Measurements from ENCODE around the gene CLSTN3.
"Not testable (repeated sequence)": the region's sequence is repeated elsewhere in the genome, so short reads cannot be mapped to it uniquely, and the experiment has no call there.

Gene CLSTN3

GRCh38 chr12:7154042-7154441, 23.9 kb downstream of the CLSTN3 start:
- DNase-seq, result no peak

DNA sequence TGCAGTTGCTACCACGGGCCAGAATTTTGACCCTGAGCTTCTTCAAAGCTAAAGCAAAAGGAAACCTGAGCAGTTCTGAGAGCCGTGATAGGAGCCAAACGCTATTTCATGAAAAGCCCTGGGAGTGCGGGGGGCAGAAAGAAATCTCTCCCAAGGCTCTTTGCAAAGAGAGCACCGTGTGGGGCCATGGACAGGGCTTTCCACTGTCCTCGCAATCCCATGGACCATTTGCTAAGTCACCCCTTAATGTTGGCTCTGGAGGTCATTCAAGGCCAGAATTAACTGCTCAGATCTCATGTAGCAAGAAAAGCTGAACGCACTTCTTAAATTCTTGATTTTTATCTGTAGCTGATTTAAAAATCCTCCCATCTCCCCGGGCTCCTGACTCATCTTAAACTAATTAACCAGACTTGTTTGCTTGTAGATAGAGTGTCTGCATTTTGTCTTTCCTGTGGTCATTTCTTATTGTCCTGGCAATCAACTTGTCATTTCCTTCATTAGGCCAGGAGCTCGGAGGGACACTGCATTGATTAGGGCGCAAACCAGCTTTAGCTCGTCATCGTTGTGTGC, 24.8 kb downstream of the CLSTN3 start:
- no peak for DNase-seq

DNA sequence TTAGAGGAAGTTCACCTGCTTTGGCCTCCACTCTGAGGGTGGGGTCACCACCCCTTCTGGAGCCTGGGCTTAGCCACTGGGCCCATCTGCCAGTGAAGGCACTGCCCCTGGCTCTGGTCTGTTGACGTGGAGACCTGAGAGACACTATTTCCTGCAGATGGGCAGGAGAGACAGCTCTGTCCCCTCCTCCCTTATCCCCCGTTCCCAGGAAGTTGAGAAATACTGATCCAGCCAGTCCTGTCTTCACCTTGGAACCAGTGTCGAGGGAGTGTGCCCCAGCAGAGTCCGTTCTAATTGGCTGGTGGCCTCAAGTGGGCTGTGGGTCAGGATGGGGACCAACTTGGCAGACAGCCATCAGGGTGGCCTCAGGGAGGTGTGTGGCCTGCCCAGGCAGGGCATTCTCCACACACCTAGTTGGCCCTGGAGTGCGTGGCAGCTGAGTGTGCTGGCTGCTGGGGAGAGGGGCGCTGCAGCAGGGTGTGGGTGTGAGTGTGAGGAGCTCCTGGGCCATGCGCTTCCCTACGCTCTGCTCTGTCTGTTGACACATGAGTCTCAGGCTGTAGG, 25.4 kb downstream of the CLSTN3 start:
- no peak for DNase-seq

GRCh38 chr12:7156259-7157197, 26.4 kb downstream of the CLSTN3 start:
- DNase-seq, result no peak

DNA sequence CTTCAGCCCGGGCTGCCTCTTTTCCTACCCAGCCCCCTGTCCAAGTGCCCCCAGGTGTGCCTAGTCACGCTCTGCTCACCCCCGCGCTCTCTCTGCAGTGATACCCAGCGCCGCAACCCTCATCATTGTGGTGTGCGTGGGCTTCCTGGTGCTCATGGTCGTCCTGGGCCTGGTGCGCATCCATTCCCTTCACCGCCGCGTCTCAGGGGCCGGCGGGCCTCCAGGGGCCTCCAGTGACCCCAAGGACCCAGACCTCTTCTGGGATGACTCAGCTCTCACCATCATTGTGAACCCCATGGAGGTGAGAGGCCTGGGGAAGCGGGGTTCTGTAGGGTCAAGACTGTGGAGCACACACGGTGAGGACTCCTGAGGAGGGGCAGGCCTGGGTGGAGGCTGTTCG, 27.2 kb downstream of the CLSTN3 start:
- no peak for DNase-seq

- no peak for DNase-seq
These were observed 28.8 kb downstream of the CLSTN3 start for GRCh38 chr12:7158781-7159609.

DNA sequence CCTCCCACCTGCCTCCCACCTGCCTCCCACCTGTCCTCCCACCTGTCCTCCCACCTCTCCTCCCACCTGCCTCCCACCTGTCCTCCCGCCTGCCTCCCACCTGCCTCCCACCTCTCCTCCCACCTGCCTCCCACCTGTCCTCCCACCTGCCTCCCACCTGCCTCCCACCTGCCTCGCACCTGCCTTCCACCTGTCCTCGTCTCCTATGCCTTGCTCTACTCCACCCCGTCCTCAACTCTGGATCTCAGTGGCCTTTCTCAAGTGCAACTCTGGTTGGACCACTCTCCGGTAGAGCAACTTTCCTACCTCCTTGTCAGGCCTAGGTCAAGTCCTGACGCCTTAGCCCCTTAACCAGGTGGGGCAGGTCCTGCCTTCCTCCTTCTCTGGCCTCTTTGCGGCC, 30.0 kb downstream of the CLSTN3 start:
- DNase-seq, result no peak

DNA sequence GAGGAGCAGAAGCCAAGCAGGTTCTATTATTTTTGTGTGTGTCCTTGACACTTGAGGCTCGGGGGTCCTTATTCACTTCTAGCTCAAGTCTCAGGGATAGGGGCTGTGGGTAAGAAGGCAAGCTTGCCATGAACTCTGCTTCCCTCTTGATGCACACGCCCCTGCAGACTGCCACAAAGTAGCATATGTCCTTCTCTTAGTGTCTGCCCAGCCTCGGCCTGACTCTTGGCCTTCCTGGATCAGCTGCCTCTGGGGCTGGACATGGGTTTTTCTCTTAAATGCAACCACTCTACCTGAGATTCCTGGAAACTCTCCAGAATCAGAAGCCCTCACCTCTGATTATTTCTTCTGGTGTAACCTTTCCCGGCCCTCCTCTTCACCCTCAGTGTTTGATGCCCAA, 31.2 kb downstream of the CLSTN3 start:
- no peak for DNase-seq

- DNase-seq, result no peak
These were observed 31.6 kb downstream of the CLSTN3 start for GRCh38 chr12:7161811-7162210.

DNA sequence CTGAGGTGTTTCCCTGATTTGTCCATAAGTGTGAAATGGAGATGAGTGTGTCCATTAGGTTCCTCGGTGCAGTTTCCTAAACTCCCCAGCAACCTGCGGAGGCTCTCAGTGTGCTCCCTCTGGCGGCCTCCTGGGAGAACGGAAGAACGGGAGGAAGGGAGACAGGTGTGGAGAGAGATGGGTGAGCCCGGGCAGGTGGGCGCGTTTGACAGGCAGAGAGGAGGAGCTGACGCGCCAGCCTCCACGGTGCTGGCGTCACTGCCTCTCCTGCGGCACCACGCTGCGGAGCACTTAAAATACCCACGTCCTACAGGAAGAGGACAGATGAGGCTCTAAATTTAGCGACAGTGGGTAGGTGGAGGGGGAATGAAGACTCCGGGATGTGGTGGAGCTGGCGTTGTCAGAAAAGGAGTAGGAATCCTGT, 32.5 kb downstream of the CLSTN3 start:
- peak; percentile 22 to 37 for DNase-seq

DNA sequence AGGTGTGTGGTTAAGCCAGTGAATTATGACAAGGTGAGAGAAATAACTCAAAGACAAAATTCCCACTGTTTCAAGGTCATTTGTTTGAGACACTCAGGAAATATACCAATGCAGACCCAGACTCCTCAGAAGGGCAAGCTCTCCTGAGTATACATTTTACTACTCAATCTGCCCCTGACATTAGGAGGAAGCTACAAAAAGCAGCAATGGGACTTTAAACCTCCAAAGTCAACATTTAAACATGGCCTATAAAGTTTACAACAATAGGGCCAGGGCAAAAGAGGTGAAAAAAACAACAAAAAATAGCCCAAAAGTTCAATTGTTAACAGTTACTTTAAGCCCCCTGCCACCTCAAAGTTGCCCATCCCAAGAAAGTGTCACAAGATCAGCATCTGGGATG, 39.8 kb downstream of the CLSTN3 start:
- DNase-seq, result no peak

GRCh38 chr12:7171854-7172253, 41.7 kb downstream of the CLSTN3 start:
- DNase-seq, result no peak

DNA sequence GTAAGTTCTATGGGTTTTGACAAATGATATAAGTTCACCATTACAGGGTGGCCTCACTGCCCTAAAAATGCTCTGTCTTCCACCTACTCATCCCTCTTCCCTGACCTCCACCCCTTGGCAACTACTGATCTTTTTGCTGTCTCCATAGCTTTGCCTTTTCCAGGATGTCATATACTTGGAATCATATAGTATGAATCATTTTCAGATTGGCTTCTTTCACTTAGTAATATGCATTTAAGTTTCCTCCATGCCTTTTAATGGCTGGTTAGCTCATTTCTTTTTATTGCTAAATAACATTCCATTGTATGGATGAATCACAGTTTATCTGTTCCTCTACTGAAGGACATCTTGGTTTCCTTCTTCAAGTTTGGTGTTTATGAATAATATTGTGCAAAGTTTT, 45.3 kb downstream of the CLSTN3 start:
- no peak for DNase-seq

GRCh38 chr12:7176595-7176994, 46.4 kb downstream of the CLSTN3 start:
- DNase-seq, result no peak

DNA sequence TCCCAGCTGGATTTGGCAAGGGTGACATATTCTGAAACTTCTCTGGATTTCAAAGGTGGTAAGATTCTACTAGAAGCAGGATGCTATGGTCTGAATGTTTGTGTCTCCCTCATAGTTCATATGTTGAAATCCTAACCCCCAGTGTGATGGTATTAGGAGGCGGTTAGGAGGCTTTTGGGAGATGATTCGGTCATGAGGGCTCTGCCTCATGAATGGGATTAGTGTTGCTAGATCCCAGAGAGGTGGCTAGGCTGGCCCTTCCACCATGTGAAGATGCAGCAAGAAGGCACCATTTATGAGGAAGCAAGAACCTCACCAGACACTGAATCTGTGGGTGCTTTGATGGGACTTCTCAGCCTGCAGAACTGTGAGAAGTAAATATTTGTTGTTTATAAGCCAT, 48.3 kb downstream of the CLSTN3 start:
- no peak for DNase-seq

DNA sequence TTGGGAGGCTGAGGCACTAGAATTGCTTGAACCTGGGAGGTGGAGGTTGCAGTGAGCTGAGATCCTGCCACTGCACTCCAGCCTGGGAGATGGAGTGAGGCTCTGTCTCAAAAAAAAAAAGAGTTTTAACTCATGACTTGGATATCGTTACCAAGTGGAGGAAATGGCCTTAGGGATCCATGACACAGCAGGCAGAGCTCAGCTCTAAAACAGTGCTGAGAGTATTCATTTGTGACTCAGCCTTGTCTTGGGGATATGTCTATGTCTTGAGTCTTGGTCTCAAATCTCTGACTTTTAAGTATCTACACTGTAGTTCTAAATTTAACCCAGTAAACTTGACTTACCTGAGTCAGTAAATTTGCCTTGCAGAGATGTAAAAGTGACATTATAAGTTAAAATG, 50.5 kb downstream of the CLSTN3 start:
- DNase-seq, result no peak

DNA sequence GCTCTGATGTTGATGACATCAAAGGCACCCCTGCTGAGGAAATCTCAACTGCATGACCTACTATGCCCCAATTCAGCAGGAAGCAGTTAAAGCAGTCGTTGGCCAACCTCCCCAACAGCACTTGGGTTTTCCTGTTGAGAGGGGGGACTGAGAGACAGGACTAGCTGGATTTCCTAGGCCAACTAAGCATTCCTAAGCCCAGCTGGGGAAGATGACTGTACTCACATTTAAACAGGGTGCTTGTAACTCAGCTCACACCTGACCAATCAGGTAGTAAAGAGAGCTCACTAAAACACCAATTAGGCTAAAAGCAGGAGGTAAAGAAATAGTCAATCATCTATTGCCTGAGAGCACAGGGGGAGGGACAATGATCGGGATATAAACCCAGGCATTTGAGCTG, 55.9 kb downstream of the CLSTN3 start:
- DNase-seq, result not testable (repeated sequence)

GRCh38 chr12:7188562-7189397, 58.6 kb downstream of the CLSTN3 start:
- peak; percentile 77 to 83 for DNase-seq

DNA sequence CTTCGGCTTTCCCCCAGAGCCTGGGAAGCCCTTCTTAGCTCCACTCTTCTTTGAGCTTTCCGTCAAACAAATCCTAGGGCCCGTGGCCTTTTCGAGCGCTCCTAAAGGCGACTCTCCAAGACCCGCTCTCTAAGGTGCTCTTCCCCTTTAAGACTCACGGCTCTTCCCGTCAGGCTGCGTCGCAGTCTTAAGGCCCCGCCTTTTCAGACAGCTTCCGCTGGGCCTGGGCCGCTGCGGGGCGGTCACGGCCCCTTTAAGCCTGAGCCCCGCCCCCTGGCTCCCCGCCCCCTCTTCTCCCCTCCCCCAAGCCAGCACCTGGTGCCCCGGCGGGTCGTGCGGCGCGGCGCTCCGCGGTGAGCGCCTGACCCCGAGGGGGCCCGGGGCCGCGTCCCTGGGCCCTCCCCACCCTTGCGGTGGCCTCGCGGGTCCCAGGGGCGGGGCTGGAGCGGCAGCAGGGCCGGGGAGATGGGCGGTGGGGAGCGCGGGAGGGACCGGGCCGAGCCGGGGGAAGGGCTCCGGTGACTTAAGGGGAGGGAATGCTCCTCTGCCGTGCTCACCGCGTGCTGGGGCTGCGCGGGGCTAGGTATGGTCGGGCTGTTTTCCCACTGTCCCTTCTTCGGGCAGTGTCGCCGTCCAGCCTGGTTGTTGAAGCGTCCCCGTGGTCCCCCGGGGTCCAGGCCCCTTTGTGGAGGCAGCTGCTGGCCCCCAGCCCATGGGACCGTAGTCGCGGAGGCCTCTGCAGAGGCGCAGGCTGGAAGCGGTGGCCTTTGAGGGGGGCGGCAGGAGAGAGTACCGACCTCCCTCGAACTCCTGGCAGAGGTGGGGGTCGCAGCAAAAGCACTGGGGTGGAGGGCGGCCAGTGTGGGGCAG, 59.5 kb downstream of the CLSTN3 start, which contains the start of gene PEX5:
TSS of gene PEX5 (plus strand) at position 289 of the 870 bp plus-strand sequence. CDS start 692 bp downstream, outside the sequence.
- peak; percentile 82 to 83 for DNase-seq

DNA sequence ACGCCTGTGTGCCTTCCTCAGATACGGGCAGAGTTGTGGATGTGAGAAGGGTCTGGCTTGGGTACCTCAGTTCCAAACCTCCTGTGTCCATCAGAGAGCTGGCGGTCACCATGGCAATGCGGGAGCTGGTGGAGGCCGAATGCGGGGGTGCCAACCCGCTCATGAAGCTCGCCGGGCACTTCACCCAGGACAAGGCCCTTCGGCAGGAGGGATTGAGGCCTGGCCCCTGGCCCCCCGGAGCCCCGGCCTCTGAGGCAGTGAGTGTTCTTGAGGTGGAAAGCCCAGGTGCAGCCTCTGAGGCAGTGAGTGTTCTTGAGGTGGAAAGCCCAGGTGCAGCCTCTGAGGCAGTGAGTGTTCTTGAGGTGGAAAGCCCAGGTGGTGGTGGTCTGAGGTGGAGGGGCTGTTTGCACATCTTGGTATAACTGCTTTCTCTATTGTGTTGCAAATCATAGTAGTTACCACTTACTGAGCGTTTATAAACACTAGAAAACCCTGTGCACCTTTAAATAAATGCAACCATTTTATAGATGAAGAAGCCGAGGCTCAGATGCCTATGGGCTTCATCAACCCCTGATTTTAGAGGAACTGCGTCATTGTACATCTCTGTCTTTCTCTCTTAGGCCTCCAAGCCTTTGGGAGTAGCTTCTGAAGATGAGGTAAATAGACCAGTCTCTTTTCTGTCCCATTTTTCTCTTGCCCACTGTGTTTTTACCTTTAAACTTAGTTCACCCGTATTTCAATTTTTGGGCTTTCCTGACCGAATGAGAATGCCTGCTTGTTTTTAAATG, 60.3 kb downstream of the CLSTN3 start:
- peak in 1 of 2 experiments; percentile 6 for DNase-seq

Measured in activated CD4-positive, alpha-beta T cell treated with anti-CD3 and anti-CD28 coated beads, Interleukin-2, amount 50 U/mL, for 48 hours (primary cell).